ENCODE measurements around the gene PHLDB1. TPM values are rescaled to one million over a fixed set of nuclear protein-coding genes. Genes with fewer than 3 reads are reported as not detected.

The PHLDB1 gene
- total RNA-seq, 1 experiment from 2014 or later: 36.2 TPM

GRCh38 chr11:118643995-118644345 is 36.6 kb downstream of the PHLDB1 start:
- intact Hi-C loops (cut with micrococcal nuclease): no loop called here
- CTCF ChIA-PET: interaction anchor here (0.6 to 1.6 kb wide), 5 partner anchors 10 to 49 kb away, joined by 3 to 6 read pairs (median 4); no protein-coding TSS in a partner anchor
- peaks cover 58% of the 10 kb centered on the region for H3K36me3 Mint-ChIP-seq (ENCODE audit: insufficient read depth, unreplicated experiment)
- POLR2A ChIA-PET: interaction anchor here (0.6 to 1.6 kb wide), 2 partner anchors 11 to 21 kb away, joined by 4 to 5 read pairs; no protein-coding TSS in a partner anchor
- H3K27ac Mint-ChIP-seq (ENCODE audit: low read depth, unreplicated experiment): no peak overlapping the region
- H3K4me3 Mint-ChIP-seq (ENCODE audit: unreplicated experiment): no peak overlapping the region
- no TSS peak for BruUV-seq (replicated peaks)
- no peaks in the 10 kb centered on the region for H3K27me3 Mint-ChIP-seq (ENCODE audit: insufficient read depth, unreplicated experiment)
- no peak for DNase-seq (ENCODE audit: unreplicated experiment)
- H3K4me1 Mint-ChIP-seq (ENCODE audit: insufficient read depth, unreplicated experiment): peaks cover 9% of the 10 kb centered on the region
- no peaks in the 10 kb centered on the region for H3K9me3 Mint-ChIP-seq (ENCODE audit: unreplicated experiment)
- TF ChIP-seq, protein P1, sequence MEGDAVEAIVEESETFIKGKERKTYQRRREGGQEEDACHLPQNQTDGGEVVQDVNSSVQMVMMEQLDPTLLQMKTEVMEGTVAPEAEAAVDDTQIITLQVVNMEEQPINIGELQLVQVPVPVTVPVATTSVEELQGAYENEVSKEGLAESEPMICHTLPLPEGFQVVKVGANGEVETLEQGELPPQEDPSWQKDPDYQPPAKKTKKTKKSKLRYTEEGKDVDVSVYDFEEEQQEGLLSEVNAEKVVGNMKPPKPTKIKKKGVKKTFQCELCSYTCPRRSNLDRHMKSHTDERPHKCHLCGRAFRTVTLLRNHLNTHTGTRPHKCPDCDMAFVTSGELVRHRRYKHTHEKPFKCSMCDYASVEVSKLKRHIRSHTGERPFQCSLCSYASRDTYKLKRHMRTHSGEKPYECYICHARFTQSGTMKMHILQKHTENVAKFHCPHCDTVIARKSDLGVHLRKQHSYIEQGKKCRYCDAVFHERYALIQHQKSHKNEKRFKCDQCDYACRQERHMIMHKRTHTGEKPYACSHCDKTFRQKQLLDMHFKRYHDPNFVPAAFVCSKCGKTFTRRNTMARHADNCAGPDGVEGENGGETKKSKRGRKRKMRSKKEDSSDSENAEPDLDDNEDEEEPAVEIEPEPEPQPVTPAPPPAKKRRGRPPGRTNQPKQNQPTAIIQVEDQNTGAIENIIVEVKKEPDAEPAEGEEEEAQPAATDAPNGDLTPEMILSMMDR (IDR thresholded peaks at IDR 0.05; ENCODE audit: unreplicated experiment): no peak

GRCh38 chr11:118644496-118644895 is 37.1 kb downstream of the PHLDB1 start:
- H3K36me3 Mint-ChIP-seq (ENCODE audit: insufficient read depth, unreplicated experiment): peaks cover 63% of the 10 kb centered on the region
- intact Hi-C loops (cut with micrococcal nuclease): no loop called here
- H3K9me3 Mint-ChIP-seq (ENCODE audit: unreplicated experiment): no peaks in the 10 kb centered on the region
- peaks cover 9% of the 10 kb centered on the region for H3K4me1 Mint-ChIP-seq (ENCODE audit: insufficient read depth, unreplicated experiment)
- CTCF ChIA-PET: interaction anchor here (0.6 to 1.6 kb wide), 4 partner anchors 11 to 49 kb away, joined by 3 to 6 read pairs (median 4); no protein-coding TSS in a partner anchor
- POLR2A ChIA-PET: interaction anchor here (0.6 to 1.6 kb wide), 2 partner anchors 12 to 21 kb away, joined by 4 to 5 read pairs; no protein-coding TSS in a partner anchor
- no peak for DNase-seq (ENCODE audit: unreplicated experiment)
- H3K4me3 Mint-ChIP-seq (ENCODE audit: unreplicated experiment): no peak overlapping the region
- TF ChIP-seq, protein P1 (IDR thresholded peaks at IDR 0.05; ENCODE audit: unreplicated experiment): no peak
- no peaks in the 10 kb centered on the region for H3K27me3 Mint-ChIP-seq (ENCODE audit: insufficient read depth, unreplicated experiment)
- no peak overlapping the region for H3K27ac Mint-ChIP-seq (ENCODE audit: low read depth, unreplicated experiment)
- no TSS peak for BruUV-seq (replicated peaks)

DNA sequence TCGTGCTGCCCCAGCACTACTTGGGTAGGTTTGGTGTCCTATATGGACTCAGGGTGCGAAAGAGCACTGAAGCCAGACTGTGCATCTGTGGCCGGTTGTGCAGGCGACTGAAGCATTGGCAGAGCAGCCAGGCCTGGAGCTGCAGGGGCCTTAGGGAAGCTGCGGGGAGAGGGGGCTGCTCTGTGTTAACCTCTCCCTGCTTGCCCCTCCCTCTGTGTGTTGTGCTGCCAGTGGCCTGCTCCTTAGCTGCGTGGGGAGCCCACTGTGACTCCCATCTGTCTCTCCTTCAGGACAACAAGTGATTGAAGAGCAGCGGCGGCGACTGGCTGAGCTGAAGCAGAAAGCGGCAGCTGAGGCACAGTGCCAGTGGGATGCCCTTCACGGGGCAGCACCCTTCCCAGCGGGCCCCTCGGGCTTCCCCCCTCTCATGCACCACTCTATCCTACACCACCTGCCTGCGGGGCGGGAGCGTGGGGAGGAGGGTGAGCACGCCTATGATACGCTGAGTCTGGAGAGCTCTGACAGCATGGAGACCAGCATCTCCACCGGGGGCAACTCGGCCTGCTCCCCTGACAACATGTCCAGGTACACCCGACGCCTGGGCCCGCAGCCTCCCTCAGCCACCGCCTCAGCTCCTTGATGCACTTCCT is 37.8 kb downstream of the PHLDB1 start:
- DNase-seq (ENCODE audit: unreplicated experiment): no peak
- intact Hi-C loops (cut with micrococcal nuclease): no loop called here
- Mint-ChIP-seq H3K4me3 (ENCODE audit: unreplicated experiment) (no peak overlapping the region), H3K27ac (ENCODE audit: low read depth, unreplicated experiment) (no peak overlapping the region), H3K36me3 (ENCODE audit: insufficient read depth, unreplicated experiment) (peaks cover 67% of the 10 kb centered on the region), H3K27me3 (ENCODE audit: insufficient read depth, unreplicated experiment) (no peaks in the 10 kb centered on the region), H3K9me3 (ENCODE audit: unreplicated experiment) (no peaks in the 10 kb centered on the region), H3K4me1 (ENCODE audit: insufficient read depth, unreplicated experiment) (peaks cover 9% of the 10 kb centered on the region)
- BruUV-seq (replicated peaks): no TSS peak
- ChIA-PET CTCF (interaction anchor here (0.6 to 2.1 kb wide), 5 partner anchors 10 to 276 kb away, joined by 3 to 8 read pairs (median 4); no protein-coding TSS in a partner anchor), POLR2A (interaction anchor here (1.6 kb wide), 2 partner anchors 10 to 22 kb away, joined by 3 to 5 read pairs; no protein-coding TSS in a partner anchor)
- TF ChIP-seq, protein P1 (IDR thresholded peaks at IDR 0.05; ENCODE audit: unreplicated experiment): no peak

DNA sequence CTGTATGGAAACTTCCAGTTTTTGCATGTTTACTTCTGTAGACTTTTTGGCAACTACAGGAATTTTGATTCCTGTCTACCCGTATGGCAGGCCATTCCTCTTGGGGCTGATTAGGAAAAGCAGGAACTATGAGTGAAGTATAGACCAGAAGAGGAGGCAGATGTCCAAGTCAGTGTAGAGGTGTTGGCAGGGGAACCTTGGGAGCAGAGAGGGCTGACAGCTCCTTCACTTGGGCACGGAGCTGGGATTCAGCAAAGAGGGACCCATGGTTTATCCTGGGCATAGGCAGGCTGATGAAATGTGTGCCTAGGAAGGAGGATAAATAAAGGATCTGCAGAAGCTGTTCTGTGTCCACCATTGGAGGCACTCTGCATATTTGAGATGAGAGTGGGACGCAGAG is 39.0 kb downstream of the PHLDB1 start:
- Mint-ChIP-seq H3K4me1 (ENCODE audit: insufficient read depth, unreplicated experiment) (peaks cover 8% of the 10 kb centered on the region), H3K27ac (ENCODE audit: low read depth, unreplicated experiment) (no peak overlapping the region), H3K4me3 (ENCODE audit: unreplicated experiment) (no peak overlapping the region), H3K36me3 (ENCODE audit: insufficient read depth, unreplicated experiment) (peaks cover 78% of the 10 kb centered on the region), H3K9me3 (ENCODE audit: unreplicated experiment) (no peaks in the 10 kb centered on the region), H3K27me3 (ENCODE audit: insufficient read depth, unreplicated experiment) (no peaks in the 10 kb centered on the region)
- CTCF ChIA-PET: interaction anchor here (0.6 to 2.1 kb wide), 3 partner anchors 12 to 428 kb away, joined by 3 to 8 read pairs (median 3); no protein-coding TSS in a partner anchor
- TF ChIP-seq, protein P1 (IDR thresholded peaks at IDR 0.05; ENCODE audit: unreplicated experiment): no peak
- POLR2A ChIA-PET: interaction anchor here (1.6 kb wide), 1 partner anchor 9 kb away, joined by 3 read pairs; no protein-coding TSS in a partner anchor
- no peak for DNase-seq (ENCODE audit: unreplicated experiment)
- BruUV-seq (replicated peaks): no TSS peak
- intact Hi-C loops (cut with micrococcal nuclease): no loop called here

All from MCF 10A (cell line).